ENCODE measurements around the gene RBKS.
"Not testable (repeated sequence)": the region's sequence is repeated elsewhere in the genome, so short reads cannot be mapped to it uniquely, and the experiment has no call there.

RBKS gene

GRCh38 chr2:27869763-27870162 is 20.4 kb downstream of the RBKS start:
- no peak for DNase-seq

DNA sequence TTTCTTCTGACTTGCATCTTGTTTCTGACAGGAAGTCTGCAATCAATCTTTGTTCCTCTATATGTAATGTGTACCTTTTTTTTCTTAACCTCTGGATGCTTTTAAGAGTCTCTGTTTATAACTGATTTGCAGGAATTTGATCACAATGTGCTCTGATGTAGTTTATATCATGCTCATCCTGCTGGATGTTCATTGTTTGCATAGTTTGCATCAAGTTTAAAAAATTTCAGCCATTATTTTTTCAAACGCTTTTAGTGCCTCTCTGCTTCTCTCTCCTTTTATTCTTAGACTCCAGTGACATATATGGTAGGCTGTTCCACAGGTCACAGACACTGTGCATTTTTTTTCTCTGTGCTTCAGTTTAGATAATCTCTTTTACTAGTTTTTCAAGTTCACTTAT is 23.9 kb downstream of the RBKS start:
- DNase-seq, result no peak

GRCh38 chr2:27863955-27864354 is 26.2 kb downstream of the RBKS start:
- DNase-seq, result not testable (repeated sequence)

DNA sequence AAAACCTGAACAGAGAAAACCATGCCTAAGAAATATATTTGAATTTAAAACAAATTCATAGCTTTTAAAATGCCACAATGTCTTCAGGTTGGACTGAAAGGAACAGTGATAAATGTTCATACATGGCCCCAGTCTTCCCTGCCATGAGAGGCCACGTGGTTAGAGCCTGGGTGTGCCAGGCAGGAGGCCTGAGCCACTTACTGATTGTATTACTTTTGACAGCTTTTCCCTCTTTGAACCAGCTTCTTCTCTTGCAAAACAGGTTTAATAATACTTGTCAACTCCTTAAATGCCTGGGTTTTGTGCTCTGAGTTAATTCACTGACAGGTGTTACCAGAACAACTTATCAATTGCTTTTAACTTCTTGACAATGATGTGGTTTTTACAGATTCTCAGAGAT is 27.0 kb downstream of the RBKS start:
- DNase-seq, result peak; percentile 1

DNA sequence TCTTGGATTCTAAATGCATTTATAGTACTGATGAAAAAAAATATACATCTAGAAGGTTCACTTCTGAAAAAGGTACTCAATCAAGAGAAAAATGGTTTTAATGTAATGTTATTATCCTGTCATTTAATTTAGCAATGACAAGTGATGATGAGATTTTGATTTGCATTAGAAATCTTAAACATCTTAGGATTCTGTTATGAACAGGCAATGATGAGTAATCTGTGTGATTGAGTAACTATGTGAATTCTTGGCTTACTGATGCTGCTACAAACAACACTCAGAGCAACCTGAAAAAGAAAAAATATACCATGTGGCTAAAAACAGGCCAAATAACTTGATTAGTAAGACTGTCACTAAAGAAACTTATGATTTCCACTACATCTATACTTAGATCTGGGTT is 30.1 kb downstream of the RBKS start:
- DNase-seq, result no peak

DNA sequence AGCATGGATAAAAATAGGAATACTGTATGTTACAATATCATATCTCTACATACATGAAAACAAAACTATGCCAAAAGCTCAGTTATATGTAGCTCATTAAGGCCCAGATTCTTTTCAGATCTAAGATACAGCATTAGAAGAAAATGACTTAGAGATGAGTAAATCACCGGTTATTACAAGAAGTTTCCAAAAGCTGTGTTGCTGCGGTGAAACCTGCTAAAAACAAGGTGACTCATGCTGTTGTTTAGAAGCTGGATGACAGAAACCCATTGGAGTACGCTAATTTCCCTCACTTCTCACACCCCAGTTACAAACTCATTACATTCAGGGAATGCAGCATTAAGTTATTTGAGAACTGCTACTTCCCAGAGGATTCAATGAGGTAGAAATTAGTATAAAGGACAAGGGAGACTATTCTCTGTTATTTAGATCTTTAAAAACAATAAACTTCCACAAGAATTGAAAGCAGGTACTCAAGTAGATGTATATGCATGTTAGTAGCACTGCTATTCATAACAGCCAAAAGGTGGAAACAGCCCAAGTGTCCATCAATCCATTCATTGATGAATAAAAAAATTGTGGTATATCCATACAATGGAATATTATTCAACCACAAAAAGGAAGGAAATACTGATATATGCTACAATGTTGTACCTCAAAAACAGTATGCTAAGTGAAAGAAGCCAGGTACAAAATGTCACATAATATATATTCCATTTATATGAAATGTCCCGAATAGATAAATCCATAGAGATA is 32.6 kb downstream of the RBKS start:
- no peak for DNase-seq

DNA sequence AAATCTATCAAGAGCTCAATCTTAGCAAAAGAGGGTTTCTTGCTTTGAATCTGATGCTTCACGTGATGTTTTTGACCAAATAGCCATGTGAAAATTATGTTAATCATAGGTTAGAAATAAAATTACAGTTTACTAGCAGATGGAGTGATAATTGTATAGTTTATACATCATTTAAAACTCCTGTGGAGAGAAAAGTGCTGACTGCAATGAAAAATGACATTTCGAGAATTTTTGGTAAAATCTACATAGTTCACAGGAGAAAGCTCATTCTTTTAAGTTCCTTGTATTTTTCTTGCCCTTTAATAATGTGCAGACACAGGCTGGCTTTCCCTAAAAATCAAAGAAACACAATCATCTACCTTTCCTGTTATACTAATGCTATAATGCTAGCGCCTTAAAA is 33.2 kb downstream of the RBKS start:
- DNase-seq, result no peak

GRCh38 chr2:27856386-27856785 is 33.8 kb downstream of the RBKS start:
- DNase-seq, result peak; percentile 21

DNA sequence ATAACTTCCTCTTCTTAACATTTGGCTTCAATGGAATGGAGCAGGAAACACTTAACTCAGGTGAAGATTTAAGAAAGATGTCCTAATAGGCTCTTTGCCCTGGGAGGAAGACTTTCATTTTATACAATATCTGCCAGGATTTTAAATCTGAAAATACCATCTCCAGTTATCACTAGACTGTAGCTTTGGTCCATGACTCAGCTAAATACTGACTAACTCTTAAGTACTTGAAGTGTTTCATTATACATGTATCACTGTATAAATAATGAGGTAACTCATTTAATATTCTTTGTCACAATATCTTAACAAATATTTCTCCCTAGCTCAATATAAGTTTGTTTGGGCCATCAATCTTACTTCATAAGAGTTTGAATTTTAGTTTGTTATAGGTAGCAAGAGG is 34.7 kb downstream of the RBKS start:
- DNase-seq, result no peak

DNA sequence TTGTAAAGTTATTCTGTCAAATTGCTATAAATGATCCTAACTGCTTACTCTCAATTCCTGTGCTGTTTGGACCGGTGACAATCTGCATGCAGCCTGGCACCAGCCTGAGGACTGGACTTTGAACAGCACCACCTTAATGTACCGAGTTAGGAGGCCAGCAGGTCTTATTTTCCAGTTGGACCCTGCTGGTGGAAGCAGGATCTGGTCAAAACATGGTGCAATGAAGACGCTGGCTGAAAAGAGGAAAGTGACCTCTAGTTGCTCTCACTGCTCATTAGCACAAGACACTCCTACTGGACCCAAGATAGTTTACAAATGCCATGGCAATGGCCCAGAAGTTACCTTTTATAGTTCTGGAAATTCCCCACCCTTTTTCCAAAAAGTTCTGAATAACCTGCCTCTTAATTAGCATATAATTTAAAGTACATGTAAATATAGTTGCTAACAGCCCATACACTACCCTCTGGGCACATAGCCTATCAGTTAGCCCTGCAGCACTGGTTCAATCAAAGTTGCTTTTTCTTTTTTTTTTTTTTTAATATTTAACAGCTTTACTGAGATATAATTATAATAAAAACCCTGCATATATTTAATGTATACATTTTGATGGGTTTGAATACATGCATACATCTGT is 35.8 kb downstream of the RBKS start:
- no peak for DNase-seq

- no peak for DNase-seq
Observed at GRCh38 chr2:27852691-27853090, 37.5 kb downstream of the RBKS start.

GRCh38 chr2:27849558-27850205 is 40.5 kb downstream of the RBKS start:
- DNase-seq, result no peak

DNA sequence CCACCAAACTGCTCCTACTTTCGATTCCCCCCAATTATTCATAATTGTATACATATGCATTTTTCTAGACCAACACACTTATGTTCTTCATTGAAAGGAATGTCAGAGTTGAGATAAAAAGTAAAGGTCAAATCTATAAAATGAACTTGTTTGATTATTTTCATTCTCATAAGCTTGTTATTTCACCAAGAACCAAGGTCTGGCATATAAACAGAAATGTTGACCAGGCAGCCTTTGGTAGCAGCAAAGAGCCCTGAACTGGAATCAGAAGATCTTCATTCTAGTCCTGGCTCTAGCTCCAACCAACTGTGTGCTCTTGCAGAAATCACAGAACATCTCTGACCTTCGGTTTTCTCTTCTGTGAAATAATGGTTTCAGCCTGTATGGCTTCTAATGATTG is 42.9 kb downstream of the RBKS start:
- DNase-seq, result no peak

- DNase-seq, result no peak
Observed at GRCh38 chr2:27844821-27845255, 45.3 kb downstream of the RBKS start.

DNA sequence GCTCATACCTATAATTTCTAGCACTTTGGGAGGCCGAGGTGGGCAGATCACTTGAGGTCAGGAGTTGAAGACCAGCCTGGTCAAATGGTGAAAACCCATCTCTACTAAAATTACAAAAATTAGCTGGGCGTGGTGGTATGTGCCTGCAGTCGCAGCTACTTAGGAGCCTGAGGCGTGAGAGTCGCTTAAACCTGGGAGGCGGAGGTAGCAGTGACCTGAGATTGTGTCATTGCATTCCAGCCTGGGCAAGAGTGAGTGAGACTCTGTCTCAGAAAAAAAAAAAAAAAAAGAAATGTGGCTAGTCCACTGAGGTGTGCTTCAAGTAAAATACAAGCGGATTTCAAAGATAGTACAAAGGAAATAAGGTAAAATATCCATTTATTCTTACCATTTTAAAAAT is 46.2 kb downstream of the RBKS start:
- no peak for DNase-seq

GRCh38 chr2:27842894-27843293 is 47.3 kb downstream of the RBKS start:
- DNase-seq, result no peak

DNA sequence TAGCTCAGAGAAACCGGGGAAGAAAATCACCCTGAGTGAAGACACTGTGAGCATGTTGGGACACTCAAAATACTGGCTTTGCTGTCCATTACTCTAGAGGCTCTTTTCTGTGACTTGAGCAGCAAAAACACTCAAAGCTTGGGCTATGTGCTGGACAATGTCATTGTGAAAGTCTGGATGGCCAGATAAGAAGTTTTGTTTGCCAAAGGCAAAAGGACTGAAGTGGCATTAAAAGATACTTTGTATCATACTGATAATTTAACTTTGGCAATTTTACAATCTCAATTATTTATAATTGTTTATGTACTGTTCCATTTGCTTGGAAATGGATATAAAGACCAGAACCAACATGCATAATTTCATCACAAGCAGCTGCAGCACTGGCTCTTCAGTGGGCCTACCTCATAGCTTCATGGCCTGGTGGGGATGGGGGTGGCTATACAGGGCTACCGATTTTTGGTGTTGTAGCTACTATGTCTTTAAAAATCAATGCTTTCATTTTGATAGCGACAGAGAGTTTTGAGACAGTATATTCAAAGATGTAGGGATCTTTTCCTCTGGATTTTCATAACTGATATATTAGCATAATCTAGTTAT is 51.1 kb downstream of the RBKS start:
- no peak for DNase-seq

DNA sequence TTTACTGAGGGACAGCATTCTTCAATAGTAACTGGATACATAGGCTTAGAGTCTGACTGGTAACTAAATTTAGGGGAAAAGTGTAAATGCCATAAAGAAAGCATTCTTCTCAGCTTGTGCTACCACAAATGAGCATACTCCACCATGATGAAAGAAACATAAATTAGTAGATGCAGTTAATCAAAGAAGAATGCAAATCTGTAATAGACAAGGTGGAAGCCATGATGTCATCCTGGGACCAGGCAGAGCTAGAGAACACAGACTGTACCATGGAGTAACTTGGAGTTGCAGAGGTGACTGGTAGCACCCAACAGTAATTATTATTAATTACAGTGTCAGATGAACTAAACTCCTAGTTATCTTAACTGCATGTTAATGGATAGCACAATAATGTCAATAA is 51.7 kb downstream of the RBKS start:
- peak; percentile 2 for DNase-seq

DNA sequence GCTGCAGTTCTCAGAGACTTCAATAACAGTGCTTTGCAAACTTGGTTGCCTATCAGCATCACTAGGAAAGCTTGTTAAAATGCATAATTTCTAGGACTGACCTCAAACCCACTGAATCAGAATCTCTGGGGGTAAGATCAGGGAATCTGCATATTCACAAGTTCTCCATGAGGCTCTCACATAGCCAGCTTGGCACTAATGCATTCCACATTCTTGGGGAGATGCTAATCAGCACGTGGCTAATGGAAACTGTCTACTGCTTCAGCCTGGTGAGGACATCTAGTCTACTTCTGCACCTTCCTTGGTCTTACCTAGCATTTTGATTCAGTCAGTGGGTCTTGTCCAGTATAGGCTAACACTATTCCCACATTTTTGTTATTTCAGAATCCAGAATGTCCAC is 56.3 kb downstream of the RBKS start:
- no peak for DNase-seq

- no peak for DNase-seq
Observed at GRCh38 chr2:27832396-27832795, 57.8 kb downstream of the RBKS start.

GRCh38 chr2:27831279-27832050 is 58.7 kb downstream of the RBKS start:
- DNase-seq, result no peak

DNA sequence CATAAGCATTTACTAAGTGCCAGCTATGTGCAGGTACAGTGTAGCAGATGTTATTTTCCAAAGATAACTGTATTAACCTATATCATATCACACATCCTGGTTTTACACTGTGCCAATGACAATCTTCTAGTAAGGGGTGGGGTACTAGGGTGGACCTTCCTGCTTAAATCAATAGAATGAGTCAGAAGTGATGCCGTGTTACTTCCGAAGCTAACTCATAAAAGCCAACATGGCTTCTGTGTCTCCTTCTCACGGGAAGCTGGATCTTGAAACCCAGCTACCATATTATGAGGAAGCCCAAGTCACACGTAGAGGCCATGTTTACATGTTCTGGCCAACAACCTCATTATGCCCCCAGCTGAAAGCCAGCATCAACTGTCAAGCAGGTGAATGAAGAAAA is 59.5 kb downstream of the RBKS start:
- DNase-seq, result no peak

DNA sequence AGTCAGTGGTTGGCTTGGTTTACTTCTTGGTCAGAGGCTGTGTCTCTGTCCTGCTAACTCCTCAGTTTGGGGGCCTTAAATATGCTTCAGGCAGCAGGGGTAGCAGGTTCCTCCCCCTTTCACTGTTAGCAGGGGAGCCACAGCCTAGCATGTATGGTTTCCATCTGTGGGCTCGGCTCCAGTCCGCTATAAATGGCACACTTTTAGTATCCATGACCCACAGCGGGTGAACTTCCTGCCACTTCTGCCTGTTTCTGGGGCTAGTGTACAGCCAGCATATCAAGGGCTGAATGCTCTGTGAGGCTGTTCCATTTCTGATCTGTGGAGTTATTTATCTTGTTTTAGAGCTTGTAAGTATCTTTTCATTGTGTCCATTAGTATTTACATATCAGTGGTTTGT is 60.4 kb downstream of the RBKS start:
- DNase-seq, result peak; percentile 55
